OCI-LY1 (cell line): Measurements from ENCODE around the gene CBL.

Experiments
- EZH2 ChIP-seq: fragments of 200-600 bp; sonication (generic), shearing (Covaris generic); IDR thresholded peaks from 2 replicates; pipeline ENCODE4 v1.8.0; 2017; ENCODE audit warnings: borderline replicate concordance, mixed run types, mild to moderate bottlenecking, antibody characterized with exemption, low read length, moderate library complexity, mixed read lengths
- TF ChIP-seq, protein P1 (sequence below): fragments of 200-600 bp; sonication (generic), shearing (Covaris generic); IDR thresholded peaks from 2 replicates; pipeline ENCODE4 v1.5.1; 2017; ENCODE audit warnings: mild to moderate bottlenecking, antibody characterized with exemption, low read length, moderate library complexity, mixed read lengths

DNA sequence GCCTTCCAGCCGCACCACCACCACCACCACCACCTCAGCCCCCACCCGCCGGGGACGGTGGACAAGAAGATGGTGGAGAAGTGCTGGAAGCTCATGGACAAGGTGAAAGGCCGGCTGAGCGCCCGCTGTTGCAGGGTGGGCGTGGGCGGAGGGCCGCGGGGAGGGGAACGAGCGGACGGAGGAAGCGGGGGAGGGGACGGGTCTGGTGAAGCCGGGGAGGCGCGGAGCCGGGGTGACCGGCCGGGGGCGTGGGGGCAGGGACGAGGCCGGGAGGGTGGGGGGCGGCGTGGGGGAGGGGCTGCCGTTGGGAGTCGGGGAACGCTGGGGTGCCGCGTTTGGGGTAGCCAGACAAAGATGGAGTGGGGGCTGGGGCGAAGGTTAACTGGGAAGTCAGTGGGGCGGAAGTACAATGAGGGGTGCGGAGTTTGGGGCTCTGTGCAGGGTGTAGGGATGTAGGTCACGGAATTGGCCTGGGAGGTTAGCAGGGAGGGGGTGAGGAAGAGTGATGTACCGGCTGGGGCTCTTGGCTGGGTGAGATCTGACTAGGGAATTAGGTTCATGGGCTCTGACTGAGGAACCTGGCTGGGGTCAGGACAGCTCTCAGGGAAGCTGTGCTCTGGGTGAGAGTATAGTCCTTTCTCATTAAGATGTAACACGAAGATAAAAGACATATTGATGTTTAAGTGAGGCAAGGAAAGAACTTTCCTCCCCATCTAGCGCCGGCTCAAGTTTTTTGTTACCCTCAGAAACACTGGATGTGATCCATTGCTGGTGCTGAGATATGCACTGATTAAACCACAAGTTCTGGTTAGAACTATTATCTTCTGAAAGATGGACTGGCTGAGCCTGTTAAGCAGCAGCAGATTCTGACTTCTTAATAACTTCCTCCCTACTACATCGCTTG lies 624 bp downstream of the CBL start:
- TF ChIP-seq, protein P1, sequence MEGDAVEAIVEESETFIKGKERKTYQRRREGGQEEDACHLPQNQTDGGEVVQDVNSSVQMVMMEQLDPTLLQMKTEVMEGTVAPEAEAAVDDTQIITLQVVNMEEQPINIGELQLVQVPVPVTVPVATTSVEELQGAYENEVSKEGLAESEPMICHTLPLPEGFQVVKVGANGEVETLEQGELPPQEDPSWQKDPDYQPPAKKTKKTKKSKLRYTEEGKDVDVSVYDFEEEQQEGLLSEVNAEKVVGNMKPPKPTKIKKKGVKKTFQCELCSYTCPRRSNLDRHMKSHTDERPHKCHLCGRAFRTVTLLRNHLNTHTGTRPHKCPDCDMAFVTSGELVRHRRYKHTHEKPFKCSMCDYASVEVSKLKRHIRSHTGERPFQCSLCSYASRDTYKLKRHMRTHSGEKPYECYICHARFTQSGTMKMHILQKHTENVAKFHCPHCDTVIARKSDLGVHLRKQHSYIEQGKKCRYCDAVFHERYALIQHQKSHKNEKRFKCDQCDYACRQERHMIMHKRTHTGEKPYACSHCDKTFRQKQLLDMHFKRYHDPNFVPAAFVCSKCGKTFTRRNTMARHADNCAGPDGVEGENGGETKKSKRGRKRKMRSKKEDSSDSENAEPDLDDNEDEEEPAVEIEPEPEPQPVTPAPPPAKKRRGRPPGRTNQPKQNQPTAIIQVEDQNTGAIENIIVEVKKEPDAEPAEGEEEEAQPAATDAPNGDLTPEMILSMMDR, result no peak
- no peak for TF ChIP-seq EZH2
